GM19455 (cell line): ENCODE data around the gene ZFAND2A.
"Not testable (repeated sequence)": the region's sequence is repeated elsewhere in the genome, so short reads cannot be mapped to it uniquely, and the experiment has no call there.

Experiments used
- ATAC-seq: cut with Tn5 transposase; IDR thresholded peaks from one replicate; pipeline ENCODE4 v1.9.1; 2021; ENCODE audit not compliant: unreplicated experiment

Gene ZFAND2A

DNA sequence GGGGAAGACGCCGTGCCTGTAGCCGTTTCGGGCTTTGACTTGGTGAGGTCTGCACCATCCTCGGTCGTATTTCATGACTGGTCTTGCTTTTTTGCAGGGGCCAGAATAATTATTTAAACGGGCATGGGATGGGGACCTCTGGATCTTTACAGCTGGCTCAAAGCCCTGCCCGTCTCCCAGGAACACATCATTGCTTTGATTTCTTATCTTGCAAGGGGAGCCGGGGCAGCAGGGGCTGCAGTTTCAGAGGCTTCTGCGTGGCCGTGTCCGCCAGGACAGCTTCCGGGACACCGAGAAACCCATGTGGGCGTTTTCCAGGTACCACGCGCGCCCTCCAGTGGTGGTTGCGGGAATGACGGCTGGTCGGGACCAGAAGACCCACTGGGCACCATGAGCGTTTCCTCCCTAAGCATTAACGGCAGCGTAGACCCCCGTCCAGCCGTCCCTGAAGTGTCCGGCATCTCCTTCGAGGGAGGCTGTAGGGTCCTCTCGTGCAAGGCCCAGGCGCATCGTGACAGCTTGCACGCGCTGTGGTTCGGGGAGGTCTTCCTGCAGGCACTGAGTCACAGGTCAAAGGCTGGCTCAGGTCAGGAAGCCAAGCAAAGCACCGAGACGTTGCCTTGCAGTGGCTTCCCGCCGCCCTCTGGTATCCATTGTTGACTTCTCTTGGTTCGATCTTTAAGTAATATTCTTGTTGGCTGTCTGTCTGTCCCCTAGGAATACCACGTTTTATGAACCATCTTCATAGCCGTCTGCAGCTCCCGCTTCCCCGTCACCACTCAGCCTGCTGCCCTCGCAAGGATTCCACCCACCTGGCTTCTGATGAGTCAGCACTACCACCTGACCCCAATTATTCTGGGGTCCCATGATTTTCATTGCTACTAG, 16.2 kb upstream of the ZFAND2A start:
- no peak for ATAC-seq

GRCh38 chr7:1175597-1175966, 15.6 kb upstream of the ZFAND2A start:
- ATAC-seq: no peak

DNA sequence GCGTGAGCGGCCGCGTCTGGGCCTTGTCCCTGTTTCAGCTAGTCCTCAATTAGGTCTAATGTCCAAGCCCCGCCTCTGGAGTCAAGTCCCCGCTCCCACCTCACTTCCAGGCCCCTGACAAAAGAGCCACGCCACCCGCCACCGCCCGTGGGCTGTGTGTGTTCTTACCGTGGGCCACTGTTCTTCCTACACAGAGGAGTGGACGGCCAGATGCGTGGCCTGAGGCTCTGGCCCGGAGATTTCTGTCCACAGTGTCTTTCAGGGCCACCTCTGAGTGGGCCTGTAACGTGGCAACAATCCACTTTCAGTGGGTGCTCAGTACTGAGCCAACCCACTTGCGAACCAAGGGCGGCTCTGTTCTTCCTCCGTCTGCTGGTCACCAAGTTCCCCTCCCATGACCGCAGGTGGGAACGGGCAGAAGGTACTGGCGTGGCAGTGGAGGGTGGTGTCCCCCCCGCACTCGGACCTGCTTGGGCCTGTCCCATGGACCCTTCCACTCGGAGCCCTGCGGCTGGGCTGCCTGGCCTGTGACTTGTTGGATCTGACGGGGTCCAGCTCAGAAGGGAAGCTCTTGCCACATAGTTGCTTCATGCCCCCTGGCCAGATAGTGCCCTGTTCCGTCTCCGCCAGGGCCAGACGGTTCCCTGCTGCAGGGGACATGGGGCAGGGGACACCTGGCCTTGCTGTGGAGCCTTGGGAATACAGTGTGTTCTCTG, 15.0 kb upstream of the ZFAND2A start:
- no peak for ATAC-seq

GRCh38 chr7:1174002-1174401, 14.0 kb upstream of the ZFAND2A start:
- ATAC-seq: no peak

- ATAC-seq: no peak
These were observed 12.9 kb upstream of the ZFAND2A start for GRCh38 chr7:1172666-1173523.

- not testable (repeated sequence) for ATAC-seq
These were observed 11.5 kb upstream of the ZFAND2A start for GRCh38 chr7:1171516-1171915.

GRCh38 chr7:1170741-1171501, 10.9 kb upstream of the ZFAND2A start:
- ATAC-seq: no peak

- ATAC-seq: peak; percentile 85
These were observed 9.7 kb upstream of the ZFAND2A start for GRCh38 chr7:1169409-1170368.

DNA sequence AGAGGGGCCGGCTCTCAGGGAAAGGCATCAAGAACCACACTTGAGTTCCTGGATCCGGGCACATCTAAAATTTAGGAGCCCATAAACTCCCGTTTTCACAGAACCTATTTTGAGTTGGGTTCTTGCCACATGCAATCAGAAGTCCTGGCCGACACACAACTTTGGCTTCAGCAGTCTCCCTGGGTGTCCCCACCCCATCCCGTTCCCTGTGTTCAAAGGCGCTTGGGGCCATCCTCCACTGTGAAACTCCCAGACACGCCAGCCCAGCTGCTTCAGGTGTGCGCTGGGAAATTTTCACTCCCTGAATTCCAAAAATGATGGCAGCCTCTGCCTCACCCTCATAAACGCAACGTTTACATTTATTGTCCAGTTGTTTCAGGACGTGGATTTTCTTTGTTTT, 8.4 kb upstream of the ZFAND2A start:
- ATAC-seq: no peak

GRCh38 chr7:1164436-1164835, 4.4 kb upstream of the ZFAND2A start:
- ATAC-seq: no peak

GRCh38 chr7:1163121-1163520, 3.1 kb upstream of the ZFAND2A start:
- no peak for ATAC-seq

DNA sequence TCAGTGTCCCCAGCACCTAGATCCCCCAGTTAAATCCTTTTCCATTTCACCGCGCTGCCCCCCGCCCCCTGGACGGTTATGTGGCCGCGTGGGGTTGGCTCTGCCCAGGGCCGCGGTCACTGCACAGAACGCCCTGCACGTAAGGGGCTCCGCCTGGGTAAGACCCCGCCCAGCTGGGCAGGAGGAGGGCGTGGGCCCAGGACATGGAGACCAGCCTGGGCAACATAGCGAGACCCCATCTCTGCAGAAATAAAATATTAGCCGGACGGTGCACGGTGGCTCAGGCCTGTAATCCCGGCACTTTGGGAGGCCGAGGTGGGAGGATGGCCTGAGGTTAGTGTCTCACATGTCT, 650 bp upstream of the ZFAND2A start:
- no peak for ATAC-seq

GRCh38 chr7:1159231-1159630, 765 bp downstream of the ZFAND2A start:
- not testable (repeated sequence) for ATAC-seq

- ATAC-seq: no peak
These were observed 1.5 kb downstream of the ZFAND2A start for GRCh38 chr7:1158203-1159126.

GRCh38 chr7:1156782-1157535, 3.0 kb downstream of the ZFAND2A start:
- ATAC-seq: no peak

DNA sequence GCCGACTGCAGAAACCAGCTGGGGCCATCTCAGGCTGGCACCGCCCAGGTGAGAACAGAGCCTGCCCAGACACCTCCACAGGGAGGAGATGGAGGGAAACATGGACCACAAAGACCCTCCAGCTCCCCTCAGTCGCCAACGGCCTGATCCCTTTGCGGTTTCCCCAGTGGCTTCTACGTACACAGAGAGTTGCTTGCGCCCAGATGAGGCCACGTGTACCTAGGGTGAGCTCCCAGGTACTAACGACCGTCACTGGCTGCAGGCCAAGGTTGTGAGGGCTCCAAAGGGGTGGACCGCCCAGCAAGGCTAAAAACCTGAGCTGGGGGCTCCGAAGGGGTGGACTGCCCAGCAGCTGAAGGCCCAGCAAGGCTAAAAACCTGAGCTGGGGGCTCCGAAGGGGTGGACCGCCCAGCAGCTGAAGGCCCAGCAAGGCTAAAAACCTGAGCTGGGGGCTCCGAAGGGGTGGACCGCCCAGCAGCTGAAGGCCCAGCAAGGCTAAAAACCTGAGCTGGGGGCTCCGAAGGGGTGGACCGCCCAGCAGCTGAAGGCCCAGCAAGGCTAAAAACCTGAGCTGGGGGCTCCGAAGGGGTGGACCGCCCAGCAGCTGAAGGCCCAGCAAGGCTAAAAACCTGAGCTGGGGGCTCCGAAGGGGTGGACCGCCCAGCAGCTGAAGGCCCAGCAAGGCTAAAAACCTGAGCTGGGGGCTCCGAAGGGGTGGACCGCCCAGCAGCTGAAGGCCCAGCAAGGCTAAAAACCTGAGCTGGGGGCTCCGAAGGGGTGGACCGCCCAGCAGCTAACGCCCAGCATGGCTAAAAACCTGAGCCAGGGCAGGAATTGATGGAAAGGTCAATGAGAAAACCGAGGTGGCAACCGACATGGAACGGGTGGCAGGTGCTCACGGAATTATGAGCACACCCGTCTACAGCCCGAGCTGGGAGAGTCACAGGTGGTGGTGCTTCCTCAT, 3.9 kb downstream of the ZFAND2A start:
- ATAC-seq: not testable (repeated sequence)
